Stimulated activated CD4-positive, alpha-beta T cell treated with anti-CD3 and anti-CD28 coated beads, TNF-alpha, amount 100 ng/mL, for 1 hour (primary cell): ENCODE measurements around the gene MYOM3.
"Not testable (repeated sequence)": the region's sequence is repeated elsewhere in the genome, so short reads cannot be mapped to it uniquely, and the experiment has no call there.

Source experiments
- DNase-seq, 3 donors: peaks; one replicate each; pipeline ENCODE4 v3.0.0-alpha.2; 2020; ENCODE audit warnings: low read depth in 3 of 3, low spot score in 1 of 3

MYOM3 gene

DNA sequence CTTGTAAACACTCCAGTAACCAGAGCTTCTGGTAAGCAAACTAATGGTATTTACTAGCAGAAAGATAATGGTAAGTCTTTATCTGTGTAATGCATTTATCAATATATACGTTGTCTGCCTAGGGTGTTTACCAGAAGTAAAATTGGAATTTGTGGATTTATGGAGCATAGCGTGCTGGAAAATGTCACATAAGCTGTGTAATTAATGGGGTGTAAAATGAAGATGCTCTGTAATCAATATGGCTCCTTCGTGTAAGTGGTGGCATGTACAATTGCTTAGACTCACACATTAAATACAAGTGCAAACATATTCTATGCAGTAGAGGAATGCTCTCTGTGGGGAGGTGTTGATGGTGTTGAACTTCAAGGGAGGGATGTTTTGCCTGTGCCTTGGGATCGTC is 69.6 kb downstream of the MYOM3 start:
- no peak for DNase-seq

DNA sequence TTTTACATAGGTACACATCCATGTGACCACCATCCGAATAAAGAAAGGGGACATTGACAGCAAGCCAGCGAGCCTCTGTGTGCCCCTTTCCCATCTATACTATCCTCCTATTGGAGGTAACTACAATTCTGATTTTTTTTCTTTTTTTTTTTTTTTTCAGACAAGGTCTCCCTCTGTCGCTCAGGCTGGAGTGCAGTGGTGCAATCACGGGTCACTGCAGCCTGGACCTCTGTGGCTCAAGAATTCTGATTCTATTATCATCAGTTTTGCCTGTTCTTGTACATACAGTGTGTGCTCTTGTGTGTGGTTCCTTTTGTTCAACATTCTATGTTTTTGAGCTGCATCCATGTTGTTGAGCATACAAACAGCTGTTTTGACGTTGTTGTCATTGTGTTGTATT is 75.8 kb downstream of the MYOM3 start:
- DNase-seq = no peak

DNA sequence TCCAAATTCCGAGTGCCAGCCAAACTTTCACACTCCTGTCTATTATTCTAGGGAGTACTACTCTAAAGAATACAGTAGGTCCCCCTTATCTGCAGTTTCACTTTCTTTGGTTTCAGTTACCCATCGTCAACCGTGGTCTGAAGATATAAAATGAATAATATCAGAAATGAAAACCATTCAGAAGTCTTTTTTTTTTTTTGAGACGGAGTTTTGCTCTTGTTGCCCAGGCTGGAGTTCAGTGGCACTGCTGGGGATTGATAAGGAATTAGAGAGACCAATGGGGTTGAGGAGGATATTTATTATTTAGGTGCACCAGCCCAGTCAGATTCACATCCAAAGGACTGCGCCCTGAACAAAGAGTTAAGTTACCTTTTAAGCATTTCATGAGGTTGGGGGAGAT is 79.0 kb downstream of the MYOM3 start:
- no peak for DNase-seq

DNA sequence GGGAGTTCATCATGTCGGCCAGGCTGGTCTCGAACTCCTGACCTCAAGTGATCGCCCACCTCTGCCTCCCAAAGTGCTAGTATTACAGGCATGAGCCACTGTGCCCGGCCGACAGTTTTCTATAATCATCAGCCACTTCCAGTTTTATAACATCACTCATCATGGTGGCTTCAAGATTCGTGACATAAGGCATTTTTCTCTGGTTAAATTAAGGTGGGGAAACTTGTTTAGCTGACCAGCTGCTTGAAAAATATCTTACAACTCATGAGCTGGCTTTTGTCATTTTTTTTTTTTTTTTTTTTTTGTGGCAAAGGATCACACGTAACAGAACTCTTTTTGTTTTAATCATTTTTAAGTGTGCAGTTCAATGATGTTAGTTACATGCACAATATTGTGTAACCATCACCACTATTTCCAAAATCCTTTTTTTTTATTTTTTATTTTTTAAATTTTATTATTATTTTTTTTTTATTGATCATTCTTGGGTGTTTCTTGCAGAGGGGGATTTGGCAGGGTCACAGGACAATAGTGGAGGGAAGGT is 80.9 kb downstream of the MYOM3 start:
- not testable (repeated sequence) for DNase-seq

DNA sequence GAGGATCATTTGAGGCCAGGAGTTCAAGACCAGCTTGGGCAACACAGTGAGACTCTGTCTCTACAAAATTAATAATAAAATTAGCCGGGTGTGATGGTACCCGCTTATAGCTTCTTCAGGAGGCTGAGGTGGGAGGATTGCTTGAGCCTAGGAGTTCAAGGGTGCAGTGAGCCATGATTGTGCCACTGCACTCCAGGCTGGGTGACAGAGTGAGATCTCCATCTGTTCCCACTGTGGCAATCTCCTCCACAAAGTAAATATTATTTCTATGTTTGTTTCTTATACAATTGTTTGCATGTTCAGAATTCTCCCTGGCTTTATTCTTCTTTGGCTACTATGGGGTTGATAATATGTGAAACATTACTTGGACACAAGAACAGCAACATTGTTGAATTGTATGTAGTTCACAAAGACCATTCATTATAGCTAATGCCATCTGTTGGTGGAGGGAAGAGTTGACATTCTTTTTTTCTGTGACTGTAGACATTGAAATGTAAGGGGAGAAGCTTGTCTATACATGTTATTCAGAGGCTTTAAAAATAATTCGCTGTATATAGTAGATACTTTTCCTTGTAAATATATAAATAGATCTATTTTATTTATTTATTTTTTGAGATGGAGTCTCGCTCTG is 84.0 kb downstream of the MYOM3 start:
- DNase-seq = no peak

DNA sequence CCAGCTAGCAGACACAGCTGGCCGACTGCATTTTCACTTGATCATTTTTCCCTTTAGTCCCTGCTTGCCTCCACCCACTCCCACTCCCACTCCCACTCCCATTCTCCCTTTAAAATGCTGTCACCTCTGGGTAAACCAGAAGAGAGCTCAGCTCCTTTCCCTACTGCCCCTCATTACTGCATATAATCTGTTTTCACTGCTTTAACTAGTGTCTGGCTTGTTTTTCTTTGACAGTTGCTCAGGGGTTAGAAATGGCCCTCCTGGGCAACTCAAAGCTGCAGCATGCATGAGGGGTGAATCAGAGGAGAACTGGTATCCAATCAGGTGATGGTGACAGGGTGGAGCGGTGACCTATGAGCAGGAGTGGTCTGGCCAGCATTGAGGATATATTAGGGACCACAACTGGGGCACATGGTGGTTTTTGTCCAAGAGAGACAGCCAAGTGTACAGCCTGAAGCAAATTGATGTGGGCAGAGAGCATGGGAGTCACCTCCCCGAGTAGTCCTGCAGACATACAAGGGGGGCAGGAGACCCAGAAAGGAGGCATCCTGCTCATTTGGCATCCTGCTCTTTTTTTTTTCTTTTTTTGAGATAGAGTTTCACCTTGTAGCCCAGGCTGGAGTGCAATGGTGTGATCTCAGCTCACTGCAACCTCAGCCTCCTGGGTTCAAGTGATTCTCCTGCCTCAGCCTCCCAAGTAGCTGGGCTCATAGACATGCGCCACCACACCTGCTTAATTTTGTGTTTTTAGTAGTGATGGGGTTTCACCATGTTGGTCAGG is 89.2 kb downstream of the MYOM3 start:
- no peak for DNase-seq

DNA sequence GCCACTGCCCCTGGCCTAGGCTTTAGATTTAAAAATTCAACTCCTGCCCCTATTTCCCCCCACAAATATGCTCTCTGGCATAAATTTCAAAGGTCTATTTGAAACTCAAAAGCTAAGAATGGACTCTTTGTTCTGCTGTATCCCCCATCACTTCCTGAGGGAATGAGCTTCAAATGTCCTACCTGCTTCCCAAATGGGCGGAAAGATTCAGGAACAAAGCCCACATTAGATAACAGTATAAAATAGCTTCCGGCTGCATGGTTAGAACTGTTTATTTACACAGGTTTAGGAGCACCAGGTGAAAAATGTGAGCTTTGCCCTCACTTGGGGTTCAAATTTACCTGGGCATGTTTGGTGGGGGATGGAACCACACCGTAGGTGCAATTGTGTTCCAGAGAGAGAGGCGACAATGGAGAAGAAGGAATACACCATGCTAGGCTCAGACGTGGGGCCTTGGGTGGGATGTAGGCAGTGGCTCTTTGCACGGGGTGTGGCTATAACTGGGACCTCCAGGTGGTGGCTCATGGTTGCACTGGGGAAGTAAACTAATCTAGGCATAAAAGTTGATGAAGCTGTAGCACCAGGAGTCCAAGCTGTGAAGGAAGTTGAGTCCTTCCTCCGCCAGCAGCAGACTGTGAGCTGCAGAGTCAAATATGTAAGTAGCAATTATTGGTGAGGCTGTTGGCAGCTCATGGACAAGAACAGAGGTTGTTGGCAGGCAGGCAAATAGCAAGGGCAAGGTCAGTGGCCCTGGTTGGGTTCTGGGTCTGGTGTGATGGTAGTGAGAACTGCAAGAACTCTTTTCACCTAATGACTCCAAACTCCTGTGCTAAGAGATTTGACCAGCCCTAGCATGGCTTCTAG is 90.3 kb downstream of the MYOM3 start:
- no peak for DNase-seq

DNA sequence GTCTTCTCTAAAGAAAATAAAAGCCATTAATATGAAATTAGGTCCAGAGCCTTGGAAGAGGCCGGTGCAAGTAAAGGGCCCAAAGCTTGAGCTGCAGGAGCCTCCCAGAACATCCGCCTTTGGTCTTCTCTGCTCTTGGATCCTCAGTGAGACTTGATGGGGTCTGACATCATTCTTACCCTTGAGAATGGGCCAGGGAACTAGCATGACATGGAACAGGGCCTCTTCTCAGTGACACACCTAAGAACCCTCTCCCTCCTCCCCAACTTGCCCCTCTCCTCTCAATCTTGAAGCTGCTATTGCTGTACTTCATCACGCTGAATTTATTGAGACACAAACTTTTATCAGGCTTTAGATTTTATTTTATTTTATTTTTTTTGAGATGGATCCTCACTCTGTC is 91.5 kb downstream of the MYOM3 start:
- no peak for DNase-seq

DNA sequence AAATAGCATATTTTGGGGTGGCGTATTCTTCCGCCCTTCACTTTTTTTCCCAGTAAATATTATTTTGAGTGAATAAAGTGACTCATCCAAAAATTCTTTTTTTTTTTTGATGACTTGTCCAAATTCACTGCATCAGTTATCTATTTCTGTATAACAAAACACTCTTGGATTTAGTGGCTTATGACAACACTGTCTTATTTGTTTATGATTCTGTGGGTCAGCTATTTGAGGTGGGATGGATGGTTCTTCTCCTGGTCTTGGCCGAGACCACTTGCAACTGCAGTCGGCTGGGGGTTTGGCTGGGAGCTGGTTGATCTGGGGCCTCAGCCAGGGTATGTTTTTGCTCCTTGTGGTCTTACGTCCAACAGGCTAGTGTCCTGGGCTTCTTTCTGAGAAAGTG is 91.9 kb downstream of the MYOM3 start:
- no peak for DNase-seq

DNA sequence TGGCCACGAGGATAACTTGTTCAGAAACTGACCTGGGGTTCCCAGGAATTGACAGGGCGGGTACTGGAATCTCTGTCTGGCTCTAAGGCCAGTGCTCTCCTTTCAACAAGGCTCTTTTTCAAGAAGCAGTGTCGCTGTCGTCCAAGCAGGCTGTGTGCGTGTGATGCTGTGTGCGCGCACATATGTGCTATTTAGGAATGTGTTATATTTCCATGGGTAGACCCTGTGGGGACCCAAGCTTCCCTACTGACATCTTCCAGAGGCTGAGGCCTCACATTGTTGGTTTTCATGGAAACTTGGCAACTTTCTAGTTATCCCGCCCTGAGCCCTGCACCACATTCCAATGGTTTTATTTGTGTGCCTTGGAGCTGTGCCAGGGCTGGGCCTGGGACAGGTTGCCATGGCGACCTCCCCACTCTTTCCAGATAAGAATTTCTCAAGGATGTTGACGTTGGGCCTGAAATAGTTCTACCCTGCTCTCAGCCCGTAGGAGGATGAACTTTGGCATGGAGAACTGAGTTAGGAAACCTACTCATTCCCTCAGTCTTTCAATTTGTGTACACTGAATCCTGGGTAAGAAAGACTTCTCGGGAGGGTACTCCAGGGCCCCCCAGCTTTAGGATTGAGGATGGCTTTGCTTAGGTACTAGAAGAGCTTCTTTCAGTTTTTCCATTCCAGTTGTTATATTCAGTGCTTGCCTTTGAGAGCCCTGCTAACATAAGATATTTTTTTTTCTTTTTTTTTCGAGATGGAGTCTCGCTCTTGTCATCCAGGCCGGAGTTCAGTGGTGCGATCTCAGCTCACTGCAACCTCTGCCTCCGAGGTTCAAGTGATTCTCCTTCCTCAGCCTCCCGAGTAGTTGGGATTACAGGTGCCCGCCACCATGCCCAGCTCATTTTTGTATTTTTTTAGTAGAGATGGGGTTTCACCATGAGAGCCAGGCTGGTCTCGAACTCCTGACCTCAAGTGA is 93.0 kb downstream of the MYOM3 start:
- DNase-seq = no peak

DNA sequence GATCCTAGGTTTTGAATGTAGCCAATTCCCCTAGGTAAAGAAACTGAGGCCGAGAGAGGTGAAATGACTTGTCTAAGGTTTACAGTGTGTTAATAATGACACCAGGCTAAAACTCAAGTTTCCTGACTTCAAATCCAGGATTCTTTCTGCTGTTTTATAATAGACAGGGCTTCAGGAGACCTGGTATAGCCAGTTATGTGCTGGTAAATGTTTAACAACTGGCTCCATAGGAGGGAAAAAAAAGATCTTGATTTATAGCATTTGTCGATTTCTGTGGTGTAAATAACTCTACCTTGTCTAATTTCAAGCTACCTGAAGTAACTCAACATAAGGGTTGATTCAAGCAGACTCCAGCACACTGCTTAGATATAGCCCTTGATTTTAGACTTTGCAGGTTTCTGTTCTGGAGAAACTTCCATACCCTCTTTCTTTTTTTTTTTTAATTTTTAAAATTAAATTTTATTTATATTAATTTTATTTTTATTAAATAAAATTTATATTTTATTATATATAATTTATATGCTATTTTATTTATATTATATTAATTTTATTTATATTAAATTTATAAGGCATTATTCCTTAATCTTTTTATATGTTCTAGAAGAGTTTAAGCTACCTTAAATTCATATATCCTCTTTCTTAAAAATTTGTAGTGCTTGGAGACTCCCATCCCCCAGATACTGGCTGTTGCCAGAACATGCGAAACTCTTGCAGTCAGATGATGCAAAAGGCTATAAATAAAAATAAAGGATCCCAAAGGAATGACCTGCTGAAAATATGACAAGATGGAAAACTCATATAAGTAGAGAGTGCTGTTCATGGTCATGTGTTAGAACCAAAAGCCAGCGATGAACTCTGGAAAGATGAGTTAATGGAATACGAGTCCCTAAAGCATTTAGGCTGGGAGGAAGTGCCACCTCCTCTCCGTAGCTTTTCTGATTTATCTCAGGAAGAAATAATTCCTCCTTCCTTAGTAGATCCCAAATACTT is 96.4 kb downstream of the MYOM3 start:
- no peak for DNase-seq

DNA sequence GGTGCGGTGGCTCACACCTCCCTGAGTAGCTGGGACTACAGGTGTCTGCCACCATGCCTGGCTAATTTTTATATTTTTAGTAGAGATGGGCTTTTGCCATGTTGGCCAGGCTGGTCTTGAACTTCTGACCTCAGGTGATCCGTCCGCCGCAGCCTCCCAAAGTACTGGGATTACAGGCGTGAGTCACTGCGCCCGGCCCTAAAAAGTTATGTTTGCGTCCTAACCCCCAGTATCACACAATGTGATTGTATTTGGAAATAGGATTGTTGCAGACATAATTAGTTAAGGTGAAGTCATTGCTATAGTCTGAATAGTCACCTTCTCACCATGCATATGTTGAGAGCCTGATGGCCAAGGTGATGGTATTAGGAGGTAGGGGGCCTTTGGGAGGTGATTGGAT is 99.1 kb downstream of the MYOM3 start:
- DNase-seq = not testable (repeated sequence)

DNA sequence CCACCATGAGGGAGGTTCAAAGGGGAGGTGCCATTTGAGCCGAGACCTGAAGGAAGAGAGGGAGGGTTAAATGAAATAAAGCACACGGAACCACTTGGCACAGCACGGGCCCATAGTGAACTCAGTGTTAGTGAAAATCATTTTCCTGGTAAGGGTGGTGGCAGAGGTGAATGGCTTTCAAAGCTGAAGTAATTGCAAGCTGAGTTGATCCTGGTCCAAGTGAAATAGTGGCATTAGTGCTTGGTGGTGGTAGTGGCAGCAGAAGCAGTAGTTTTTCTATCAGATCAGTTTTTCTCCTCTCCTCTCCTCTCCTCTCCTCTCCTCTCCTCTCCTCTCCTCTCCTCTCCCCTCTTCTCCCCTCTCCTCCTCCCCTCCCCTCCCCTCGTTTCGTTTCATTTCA is 101.3 kb downstream of the MYOM3 start:
- DNase-seq = no peak

DNA sequence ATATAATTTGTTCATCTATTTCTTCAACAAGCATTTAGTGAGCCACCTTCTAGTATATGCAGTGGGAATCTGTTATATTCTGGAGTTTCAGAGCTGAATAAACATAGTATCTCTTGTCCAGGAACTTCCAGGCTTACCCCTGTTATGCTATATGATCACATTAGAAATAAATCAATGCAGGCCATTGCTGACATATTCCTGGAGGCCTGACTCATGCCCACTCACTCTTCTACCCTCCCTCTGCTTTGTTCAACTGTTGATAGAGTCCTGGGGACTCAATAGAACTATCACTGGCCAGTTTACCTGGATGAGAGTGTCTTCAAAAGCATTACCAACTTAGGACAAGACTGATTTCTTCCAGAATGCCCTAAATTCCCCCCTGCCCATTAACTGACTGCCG is 102.5 kb downstream of the MYOM3 start:
- no peak for DNase-seq

DNA sequence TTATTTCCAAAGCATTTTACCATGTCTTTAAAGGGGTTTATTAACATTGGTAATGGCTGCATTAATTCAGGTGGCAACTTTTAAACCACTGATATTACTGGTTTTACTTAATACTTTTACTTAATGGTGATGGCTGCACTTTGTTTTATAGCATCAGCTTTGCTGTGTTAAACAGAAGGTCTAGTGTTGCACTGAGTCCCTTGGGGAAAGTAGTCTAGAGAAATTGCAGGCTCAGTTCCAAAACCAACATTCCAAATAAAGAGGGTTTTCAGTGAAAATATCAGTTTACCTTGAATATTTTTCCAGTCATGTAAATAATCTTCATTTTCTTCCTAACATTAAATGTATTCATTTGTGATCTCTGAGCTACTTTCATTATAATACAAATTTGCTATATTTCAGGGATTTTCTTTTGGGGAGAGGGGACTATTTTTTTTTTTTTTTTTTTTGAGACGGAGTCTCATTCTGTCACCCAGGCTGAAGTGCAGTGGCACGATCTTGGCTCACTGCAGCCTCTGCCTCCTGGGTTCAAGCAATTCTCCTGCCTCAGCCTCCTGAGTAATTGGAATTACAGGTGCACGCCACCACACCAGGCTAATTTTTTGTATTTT is 103.3 kb downstream of the MYOM3 start:
- not testable (repeated sequence) for DNase-seq

DNA sequence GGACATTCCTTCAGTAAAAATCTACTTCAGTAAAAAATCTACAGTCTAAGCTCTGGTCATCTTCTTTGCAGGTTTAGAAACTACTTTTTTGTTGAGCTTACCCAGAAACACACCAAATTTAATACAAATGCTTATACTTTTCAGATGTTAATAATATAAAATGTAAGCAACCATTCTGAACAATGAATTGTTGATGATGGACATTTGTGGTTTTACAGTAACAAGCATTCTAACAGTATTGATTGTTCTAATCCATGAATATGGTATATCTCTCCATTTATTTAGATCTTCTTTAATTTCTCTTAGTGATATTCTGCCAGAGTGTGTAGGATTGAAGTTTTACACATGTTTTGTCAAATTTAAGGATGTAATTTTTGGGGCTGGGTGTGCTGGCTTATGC is 104.9 kb downstream of the MYOM3 start:
- DNase-seq = no peak
